ENCODE results near the gene TTBK1. TPM values are rescaled to one million over a fixed set of nuclear protein-coding genes. Genes with fewer than 3 reads are reported as not detected.

TTBK1 gene
- total RNA-seq, 1 donor from 2014 or later, result 1.7 TPM

DNA sequence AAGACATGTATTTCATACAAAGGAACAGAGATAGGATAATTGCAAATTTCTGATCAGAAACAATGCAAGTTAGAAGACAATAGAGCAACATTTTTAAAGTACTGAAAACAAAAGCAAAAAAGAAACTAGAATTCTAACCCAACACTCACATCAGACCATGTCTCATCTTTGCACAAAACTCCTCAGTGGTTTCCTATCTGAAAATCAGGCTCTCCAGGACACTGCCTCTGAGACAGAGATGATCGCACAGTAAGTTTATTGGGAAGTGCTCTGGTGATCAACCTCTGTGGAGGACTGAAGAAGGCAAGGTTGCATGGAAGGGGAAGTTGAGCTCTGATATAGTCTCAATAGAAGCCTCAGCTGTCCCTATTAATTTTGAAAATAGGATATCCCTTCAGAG lies 2.3 kb upstream of the TTBK1 start:
- Mint-ChIP-seq H3K27me3 (peaks cover 18% of the 10 kb centered on the region), H3K27ac (no peak overlapping the region), H3K36me3 (ENCODE audit: insufficient read depth) (no peaks in the 10 kb centered on the region), H3K9me3 (ENCODE audit: low read depth) (no peaks in the 10 kb centered on the region), H3K4me3 (ENCODE audit: low read depth) (no peak overlapping the region), H3K4me1 (ENCODE audit: low read depth) (no peaks in the 10 kb centered on the region)
- TF ChIP-seq, protein P1, sequence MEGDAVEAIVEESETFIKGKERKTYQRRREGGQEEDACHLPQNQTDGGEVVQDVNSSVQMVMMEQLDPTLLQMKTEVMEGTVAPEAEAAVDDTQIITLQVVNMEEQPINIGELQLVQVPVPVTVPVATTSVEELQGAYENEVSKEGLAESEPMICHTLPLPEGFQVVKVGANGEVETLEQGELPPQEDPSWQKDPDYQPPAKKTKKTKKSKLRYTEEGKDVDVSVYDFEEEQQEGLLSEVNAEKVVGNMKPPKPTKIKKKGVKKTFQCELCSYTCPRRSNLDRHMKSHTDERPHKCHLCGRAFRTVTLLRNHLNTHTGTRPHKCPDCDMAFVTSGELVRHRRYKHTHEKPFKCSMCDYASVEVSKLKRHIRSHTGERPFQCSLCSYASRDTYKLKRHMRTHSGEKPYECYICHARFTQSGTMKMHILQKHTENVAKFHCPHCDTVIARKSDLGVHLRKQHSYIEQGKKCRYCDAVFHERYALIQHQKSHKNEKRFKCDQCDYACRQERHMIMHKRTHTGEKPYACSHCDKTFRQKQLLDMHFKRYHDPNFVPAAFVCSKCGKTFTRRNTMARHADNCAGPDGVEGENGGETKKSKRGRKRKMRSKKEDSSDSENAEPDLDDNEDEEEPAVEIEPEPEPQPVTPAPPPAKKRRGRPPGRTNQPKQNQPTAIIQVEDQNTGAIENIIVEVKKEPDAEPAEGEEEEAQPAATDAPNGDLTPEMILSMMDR (IDR thresholded peaks at IDR 0.05; ENCODE audit: unreplicated experiment), result no peak
- DNase-seq (ENCODE audit: low spot score, unreplicated experiment), result no peak

DNA sequence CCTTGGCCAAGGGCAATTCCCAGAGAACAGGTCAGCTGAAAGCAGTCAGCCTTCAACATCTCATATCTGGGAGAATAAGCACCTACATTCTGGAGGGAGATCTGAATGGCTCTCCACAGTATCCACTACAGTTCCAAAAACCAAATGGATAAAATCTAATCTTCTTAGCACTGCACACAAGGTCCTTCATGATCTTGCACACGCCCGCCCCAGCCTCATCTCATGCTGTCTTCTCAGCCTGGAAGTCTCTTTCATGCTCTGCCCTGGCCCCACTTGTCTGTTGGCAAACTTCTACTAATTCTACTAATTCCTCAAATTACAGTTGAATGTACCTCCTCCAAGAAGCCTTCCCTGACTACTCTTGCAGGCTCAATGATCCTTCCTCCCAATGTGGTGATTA lies 1.8 kb upstream of the TTBK1 start:
- H3K9me3 Mint-ChIP-seq (ENCODE audit: low read depth), result no peaks in the 10 kb centered on the region
- peaks cover 16% of the 10 kb centered on the region for H3K27me3 Mint-ChIP-seq
- H3K27ac Mint-ChIP-seq, result no peak overlapping the region
- TF ChIP-seq, protein P1 (IDR thresholded peaks at IDR 0.05; ENCODE audit: unreplicated experiment), result no peak
- H3K36me3 Mint-ChIP-seq (ENCODE audit: insufficient read depth), result no peaks in the 10 kb centered on the region
- H3K4me1 Mint-ChIP-seq (ENCODE audit: low read depth), result peaks cover 3% of the 10 kb centered on the region
- DNase-seq (ENCODE audit: low spot score, unreplicated experiment), result no peak
- H3K4me3 Mint-ChIP-seq (ENCODE audit: low read depth), result no peak overlapping the region

DNA sequence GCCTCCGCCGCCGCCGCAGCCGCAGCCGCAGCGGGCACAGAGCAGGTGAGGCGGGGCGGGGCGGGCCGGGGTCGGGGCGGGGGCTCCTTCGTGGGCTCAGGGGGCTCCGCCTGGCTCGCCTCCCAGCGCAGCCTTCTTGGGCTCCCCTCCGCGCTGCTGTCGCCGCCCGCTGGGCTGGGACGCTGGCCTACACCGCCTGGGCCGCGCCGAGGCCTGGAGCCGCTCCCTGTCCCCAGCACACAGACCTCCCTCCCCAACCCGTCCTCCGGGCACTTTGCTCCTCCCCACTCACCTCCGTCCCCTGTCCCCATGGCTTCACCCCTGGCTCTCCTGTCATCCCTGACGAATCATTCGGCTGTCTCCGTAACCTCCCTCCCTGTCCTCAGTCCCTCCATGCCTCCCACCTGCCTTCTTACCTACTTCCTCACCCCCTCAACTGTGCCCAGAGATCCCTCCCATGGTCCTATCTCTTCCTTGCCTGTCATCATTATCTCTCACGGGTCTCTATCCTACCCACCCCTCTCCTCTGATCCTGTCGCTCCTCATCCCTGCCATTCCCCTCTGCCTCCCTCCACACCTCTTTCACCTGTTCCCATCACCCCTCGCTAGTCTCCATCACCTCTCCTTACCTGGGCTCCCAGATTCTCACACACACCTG lies 512 bp downstream of the TTBK1 start:
- no peak overlapping the region for H3K4me3 Mint-ChIP-seq (ENCODE audit: low read depth)
- TF ChIP-seq, protein P1 (IDR thresholded peaks at IDR 0.05; ENCODE audit: unreplicated experiment), result no peak

DNA sequence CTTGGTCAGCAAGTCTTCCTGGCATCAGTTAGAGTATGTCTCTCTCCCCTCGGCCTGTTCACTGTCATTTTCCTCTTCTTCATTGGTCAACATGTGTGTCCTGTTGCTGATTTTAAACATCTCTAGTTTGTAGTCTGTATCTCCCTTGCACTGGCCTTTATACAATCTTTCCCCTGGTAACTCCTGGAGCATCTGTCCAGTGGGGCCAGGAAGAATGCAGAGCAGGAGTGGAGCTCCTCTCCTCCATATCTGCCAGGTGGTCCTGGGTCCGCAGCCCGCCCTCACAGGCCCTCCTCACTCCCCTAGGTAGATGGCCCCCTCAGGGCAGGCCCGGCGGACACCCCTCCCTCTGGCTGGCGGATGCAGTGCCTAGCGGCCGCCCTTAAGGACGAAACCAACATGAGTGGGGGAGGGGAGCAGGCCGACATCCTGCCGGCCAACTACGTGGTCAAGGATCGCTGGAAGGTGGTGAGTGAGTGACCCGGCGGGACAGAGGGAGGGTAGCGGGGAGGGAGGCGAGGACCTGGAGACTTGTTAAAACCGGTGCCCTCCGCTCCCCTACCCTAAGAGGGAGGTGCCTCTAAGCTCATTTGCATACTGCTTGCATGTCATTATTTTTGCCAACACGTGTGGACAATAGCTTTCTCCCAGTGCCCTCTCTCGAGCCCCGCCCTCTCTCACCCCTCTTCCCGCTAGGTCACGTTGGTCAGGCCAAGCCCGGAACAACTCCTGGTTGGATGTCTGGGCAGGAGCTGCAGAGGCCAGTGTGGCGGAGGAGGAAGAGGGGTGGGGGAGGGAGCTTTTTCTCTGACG lies 3.2 kb downstream of the TTBK1 start:
- Mint-ChIP-seq H3K4me1 (ENCODE audit: low read depth) (peaks cover 9% of the 10 kb centered on the region), H3K4me3 (ENCODE audit: low read depth) (no peak overlapping the region), H3K27ac (peak overlapping the region; percentile 95), H3K9me3 (ENCODE audit: low read depth) (no peaks in the 10 kb centered on the region), H3K36me3 (ENCODE audit: insufficient read depth) (no peaks in the 10 kb centered on the region), H3K27me3 (peaks cover 18% of the 10 kb centered on the region)
- TF ChIP-seq, protein P1 (IDR thresholded peaks at IDR 0.05; ENCODE audit: unreplicated experiment), result no peak
- DNase-seq (ENCODE audit: low spot score, unreplicated experiment), result peak; percentile 61

More for the DNA sequence above, 512 bp downstream of the TTBK1 start:
- Mint-ChIP-seq H3K4me1 (ENCODE audit: low read depth) (peaks cover 9% of the 10 kb centered on the region), H3K27ac (no peak overlapping the region), H3K27me3 (peaks cover 6% of the 10 kb centered on the region), H3K36me3 (ENCODE audit: insufficient read depth) (no peaks in the 10 kb centered on the region), H3K9me3 (ENCODE audit: low read depth) (no peaks in the 10 kb centered on the region)
- no peak for DNase-seq (ENCODE audit: low spot score, unreplicated experiment)

DNA sequence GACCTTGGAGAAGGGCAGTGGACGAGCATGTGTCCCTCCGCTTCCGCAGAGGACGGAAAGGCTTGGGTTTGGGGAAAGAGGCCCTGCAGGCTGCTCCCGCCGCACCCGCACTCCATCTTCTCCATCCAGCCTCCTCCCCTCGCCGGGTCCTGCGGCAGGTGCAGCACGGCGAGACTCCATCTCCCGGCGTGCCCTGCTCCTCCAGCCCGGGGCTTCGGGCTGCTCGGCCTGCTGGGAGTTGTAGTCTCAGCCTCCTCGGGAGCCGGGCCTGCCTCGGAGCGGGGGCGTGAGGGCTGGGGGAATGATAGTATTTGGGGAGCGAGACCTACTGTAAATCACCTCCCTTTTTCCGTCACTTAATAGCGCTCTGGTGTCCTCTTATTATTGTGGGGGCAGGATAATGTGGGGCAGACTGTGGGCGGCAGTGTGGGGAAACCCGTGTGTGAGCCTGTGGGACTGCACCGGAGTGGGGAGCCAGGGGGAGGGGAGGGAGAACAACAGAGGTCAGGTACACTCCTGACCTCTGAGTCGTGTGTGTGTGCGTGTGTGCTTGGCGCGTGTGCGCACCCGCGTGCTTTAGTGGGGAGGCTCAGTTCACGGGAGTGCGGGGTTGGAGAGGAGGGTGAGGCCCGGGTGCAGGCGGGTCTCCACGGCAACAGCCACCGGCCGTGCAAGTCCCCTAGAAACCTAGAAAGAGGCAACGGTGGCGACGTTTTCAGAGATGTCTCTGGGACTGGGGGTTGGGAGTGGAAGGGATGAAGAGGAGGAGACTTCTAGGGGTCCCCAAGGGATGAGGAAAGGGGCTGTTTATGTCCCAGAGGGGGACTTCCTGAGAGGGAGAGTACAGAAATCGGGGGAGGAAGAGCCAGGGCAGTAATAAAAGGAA lies 4.1 kb downstream of the TTBK1 start:
- H3K27ac Mint-ChIP-seq, result peak overlapping the region; percentile 95
- H3K9me3 Mint-ChIP-seq (ENCODE audit: low read depth), result no peaks in the 10 kb centered on the region
- H3K27me3 Mint-ChIP-seq, result peaks cover 24% of the 10 kb centered on the region
- peak; percentile 76 for DNase-seq (ENCODE audit: low spot score, unreplicated experiment)
- TF ChIP-seq, protein P1 (IDR thresholded peaks at IDR 0.05; ENCODE audit: unreplicated experiment), result peak; percentile 12
- H3K36me3 Mint-ChIP-seq (ENCODE audit: insufficient read depth), result no peaks in the 10 kb centered on the region
- H3K4me3 Mint-ChIP-seq (ENCODE audit: low read depth), result no peak overlapping the region
- H3K4me1 Mint-ChIP-seq (ENCODE audit: low read depth), result peaks cover 9% of the 10 kb centered on the region

All from progenitor cell of endocrine pancreas (in vitro differentiated cells).